Activated CD4-positive, alpha-beta T cell treated with anti-CD3 and anti-CD28 coated beads, Interleukin-2, amount 50 U/mL, for 48 hours (primary cell): ENCODE results near the gene ZNF724.

ENCODE experiments used
- DNase-seq, 2 experiments: peaks; one replicate each; pipeline ENCODE4 v3.0.0-alpha.2; 2020

ZNF724 gene

DNA sequence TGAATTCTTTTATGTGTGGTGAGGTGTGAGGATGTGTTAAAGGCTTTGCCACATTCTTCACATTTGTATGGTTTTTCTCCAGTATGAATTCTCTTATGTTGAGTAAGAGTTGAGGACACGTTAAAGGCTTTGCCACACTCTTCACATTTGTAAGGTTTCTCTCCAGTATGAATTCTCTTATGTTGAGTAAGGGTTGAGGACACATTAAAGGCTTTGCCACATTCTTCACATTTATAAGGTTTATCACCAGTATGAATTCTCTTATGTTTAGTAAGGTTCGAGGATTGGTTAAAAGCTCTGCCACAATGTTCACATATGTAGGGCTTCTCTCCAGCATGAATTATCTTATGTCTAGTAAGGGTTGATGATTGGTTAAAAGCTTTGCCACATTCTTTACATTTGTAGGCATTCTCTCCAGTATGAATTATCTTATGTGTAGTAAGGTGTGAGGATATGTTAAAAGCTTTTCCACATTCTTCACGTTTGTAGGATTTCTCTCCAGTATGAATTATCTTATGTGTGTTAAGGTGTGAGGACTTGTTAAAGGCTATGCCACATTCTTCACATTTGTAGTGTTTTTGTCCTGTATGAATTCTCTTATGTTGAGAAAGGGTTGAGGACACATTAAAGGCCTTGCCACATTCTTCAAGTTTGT lies 27.1 kb downstream of the ZNF724 start:
- no peak for DNase-seq

DNA sequence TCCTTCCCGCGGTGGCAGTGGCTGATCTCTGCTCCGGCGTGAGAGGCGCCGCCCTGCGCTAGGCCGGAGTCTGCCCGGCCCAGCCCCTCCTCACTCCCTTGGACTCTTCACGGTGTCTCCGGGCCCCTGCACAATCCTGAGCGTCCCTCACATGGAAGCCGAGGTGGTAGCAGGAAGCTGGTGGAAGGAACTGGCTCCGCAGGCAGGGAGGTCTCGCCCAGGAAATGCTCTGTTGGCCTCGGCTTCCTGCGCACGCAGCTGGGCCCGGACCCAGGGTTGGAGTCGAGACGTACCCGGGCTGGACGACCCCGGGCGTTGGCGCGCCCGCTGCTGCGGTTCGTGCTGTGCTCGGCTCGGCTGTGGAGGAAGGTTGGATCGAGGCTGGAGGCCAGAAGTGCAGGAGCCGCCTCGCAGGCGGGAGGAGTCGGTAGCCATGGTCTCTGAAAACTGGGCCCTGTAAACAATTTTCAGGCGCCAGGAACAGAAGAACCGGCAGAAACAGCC lies 46.3 kb downstream of the ZNF724 start:
- no peak for DNase-seq

DNA sequence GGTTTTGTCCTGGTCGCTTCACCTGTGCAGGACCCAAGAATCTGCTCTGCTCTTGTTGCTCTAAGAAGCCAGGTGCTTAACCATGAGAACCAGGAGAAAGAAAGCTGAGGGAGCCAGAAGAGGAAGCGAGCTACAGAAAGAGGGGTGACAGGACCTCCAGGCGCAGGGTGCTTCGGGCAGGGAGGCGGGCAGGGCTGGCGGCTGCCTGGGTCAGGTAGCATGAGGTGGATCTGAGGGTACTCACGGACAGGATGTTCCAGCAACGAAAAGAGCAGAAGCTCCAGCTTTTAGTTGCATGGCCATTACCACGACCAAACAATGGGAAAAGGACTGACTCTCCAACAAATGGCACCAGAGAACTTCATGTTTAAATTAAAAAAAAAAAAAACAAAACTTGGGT lies 59.9 kb downstream of the ZNF724 start:
- no peak for DNase-seq

DNA sequence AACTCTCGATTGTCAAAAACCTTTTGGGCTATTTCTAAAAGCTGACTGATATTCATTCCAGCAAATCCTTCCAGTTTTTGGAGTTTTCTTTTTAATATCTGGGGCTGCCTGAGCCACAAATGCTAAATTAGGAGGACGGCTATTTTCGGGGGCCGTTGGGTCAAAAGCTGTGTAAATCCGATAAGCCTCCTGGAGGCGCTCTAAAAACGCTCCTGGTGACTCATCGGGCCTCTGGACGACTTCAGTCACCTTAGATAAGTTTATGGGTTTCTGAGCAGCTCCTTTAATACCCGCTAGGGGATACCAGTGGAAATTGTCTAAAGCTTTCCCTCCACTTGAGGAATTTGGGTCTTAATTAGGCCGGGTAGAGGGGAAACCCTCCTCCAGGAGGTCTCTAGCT lies 66.9 kb downstream of the ZNF724 start:
- DNase-seq: no peak
